Activated naive CD8-positive, alpha-beta T cell (primary cell): ENCODE data around the gene THBS2.
"Not testable (repeated sequence)": the region's sequence is repeated elsewhere in the genome, so short reads cannot be mapped to it uniquely, and the experiment has no call there.

Source experiments
- H3K27ac Mint-ChIP-seq: one replicate; pipeline ENCODE4 v1.8.0; 2021; ENCODE audit warnings: mixed read lengths
- H3K27me3 Mint-ChIP-seq: one replicate; pipeline ENCODE4 v1.8.0; 2021; ENCODE audit warnings: mixed read lengths
- H3K36me3 Mint-ChIP-seq: one replicate; pipeline ENCODE4 v1.8.0; 2021; ENCODE audit warnings: mixed read lengths
- H3K4me1 Mint-ChIP-seq: one replicate; pipeline ENCODE4 v1.8.0; 2021; ENCODE audit warnings: low read depth, mixed read lengths
- H3K4me3 Mint-ChIP-seq: one replicate; pipeline ENCODE4 v1.8.0; 2021; ENCODE audit warnings: mild to moderate bottlenecking, mixed read lengths
- H3K9me3 Mint-ChIP-seq: one replicate; pipeline ENCODE4 v1.8.0; 2021; ENCODE audit warnings: low read depth, mixed read lengths

THBS2 gene

DNA sequence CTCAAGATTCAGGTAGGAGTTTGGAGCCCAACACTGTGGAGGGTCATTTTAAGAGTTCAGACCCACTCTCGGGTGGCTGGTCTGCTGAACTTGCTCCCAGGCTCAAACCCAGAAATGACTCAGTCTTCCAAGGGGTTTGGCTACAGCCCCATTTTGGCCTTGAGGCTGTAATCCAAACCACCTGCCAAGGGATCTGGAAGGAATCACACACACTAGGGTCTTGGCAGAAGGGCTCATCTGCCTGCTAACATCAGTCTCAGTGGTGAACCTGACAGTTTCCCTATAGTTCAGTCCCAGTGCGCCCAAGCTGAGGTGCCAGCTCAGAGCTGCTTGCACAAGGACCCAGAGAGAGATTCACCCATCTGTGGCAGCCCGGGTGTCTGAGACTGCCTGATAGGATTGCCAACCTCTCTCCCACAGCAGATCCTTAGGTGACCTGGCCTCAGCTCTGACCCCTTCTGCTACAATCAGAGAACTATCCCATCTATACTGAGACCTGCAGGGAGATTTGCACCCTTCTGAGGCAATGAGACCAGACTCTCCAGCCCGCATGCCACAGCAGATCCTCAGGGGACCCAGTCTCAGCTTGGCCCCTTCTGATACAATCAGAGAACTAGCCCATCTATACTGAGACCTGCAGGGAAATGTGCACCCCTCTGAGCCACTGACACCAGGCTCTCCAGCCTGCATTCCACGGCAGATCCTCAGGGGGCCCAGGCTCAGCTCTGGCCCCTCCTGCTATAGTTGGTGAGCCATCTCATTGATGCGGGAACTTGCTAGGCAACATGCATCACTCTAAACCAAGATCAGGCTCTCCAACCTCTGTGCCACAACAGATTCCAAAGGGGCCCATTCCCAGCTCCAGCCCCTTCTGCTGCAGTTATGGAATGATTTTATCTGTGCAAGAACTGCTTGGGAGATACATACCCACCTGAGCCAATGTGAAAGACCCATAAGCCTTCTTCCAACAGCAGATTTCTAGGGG lies 48.2 kb downstream of the THBS2 start:
- Mint-ChIP-seq H3K36me3 (peaks cover 20% of the 10 kb centered on the region), H3K9me3 (peaks cover 21% of the 10 kb centered on the region), H3K27ac (no peak overlapping the region), H3K4me1 (peaks cover 2% of the 10 kb centered on the region), H3K27me3 (no peaks in the 10 kb centered on the region), H3K4me3 (no peak overlapping the region)

DNA sequence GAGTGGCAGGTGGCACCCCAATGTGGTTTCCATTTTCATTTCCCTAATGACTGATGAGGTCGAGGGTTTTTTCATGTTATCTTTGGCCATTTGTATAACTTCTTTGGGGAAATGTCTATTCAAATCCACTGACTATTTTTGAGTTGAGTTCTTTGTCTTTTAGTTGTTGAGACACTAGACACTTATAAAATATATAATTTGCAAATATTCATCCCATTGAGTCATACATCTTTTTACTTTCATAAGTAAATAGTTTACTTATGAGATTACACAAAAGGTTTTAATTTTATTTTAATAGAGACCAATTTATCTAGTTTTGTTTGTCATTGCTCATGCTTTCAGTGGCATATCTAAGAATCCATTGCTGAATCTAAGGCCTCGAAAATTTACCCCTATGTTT lies 49.5 kb downstream of the THBS2 start:
- Mint-ChIP-seq H3K27ac (no peak overlapping the region), H3K27me3 (no peaks in the 10 kb centered on the region), H3K9me3 (peaks cover 21% of the 10 kb centered on the region), H3K4me3 (no peak overlapping the region), H3K4me1 (peaks cover 2% of the 10 kb centered on the region), H3K36me3 (peaks cover 9% of the 10 kb centered on the region)

DNA sequence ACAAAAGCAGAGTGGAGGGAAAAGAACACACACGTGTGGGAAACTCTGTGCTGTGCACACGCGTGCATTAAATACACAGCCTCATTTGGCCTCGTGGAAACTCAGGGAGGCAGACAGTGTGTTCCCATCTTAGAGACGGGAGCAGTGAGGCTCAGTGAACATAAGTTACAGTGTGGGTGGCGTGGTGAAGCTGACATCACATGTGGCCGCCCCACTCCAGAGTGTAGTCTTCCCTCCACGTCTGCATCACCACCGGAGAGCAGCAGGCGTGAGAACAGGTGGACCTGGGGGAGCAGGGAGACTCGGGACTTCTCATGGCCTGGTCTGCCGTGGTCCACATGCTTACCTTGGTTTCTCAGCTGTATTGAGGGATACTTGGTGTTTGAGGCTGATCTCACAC lies 51.7 kb downstream of the THBS2 start:
- no peak overlapping the region for H3K27ac Mint-ChIP-seq
- H3K27me3 Mint-ChIP-seq, result no peaks in the 10 kb centered on the region
- no peak overlapping the region for H3K4me3 Mint-ChIP-seq
- H3K9me3 Mint-ChIP-seq, result peaks cover 7% of the 10 kb centered on the region
- H3K4me1 Mint-ChIP-seq, result no peaks in the 10 kb centered on the region
- peaks cover 6% of the 10 kb centered on the region for H3K36me3 Mint-ChIP-seq

DNA sequence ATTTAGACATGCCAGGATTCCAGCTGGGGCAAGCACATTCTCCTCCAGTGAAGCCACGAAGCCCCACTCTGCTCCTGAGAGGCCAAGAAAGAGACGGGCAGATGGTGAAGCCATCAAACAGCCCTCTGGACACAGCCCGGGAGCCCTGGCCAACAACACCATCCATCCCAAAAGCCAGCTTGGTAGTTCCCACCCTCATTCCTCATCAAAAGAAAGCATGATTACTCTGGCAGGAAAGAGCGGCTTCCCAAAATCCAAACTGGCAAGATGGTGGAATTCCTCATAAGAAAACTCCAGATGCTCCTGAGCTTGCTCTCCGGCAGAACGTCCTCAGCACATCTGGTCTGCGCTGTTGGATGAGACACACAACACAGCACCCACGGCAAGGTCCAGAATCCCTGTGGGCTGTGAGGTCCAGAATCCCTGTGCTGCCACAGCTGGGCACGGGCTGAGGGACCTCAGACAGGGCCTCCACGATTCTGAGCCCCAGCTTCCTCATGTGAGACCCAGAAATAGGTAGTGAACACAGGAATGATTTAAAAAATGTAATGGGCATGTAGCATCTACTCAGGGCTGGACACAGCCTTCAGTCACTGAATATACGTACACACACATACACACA lies 52.6 kb downstream of the THBS2 start:
- no peaks in the 10 kb centered on the region for H3K4me1 Mint-ChIP-seq
- no peaks in the 10 kb centered on the region for H3K9me3 Mint-ChIP-seq
- H3K4me3 Mint-ChIP-seq, result no peak overlapping the region
- no peaks in the 10 kb centered on the region for H3K27me3 Mint-ChIP-seq
- no peak overlapping the region for H3K27ac Mint-ChIP-seq
- H3K36me3 Mint-ChIP-seq, result peaks cover 2% of the 10 kb centered on the region

DNA sequence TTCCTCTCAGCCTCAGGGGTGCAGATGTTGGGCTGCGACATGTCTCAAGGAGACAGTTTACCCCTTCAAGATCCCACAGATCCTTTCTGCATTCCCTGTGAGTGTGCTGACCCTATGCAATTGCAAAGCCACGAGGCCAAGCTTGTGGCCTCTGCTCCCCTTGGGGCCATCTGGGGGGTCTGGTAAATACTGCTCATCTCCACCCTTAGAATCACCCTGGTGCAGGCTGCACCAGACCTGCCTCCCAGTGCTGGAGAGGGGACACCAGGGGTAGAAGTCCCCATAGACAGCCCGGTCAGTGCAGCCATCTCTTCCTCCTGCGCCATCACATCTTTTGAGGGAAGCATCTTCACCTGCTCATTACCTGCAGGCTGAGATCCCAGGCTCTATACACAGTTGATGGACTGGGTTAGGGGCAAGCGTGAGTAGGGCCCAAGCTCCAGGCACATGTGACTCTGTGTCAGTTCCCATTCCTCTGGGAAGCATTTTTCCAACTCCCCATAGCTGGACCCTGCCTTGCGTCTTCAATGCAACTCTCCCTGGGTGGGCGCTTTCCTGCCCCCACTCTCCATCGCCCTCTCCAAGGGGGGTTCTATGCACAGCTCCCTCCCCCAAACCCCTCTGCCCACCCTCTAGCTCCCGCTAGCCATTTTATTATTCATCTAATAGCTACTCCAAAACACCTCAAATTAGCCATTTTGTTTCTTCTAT lies 53.9 kb downstream of the THBS2 start:
- H3K36me3 Mint-ChIP-seq, result peaks cover 2% of the 10 kb centered on the region
- H3K4me1 Mint-ChIP-seq, result no peaks in the 10 kb centered on the region
- no peaks in the 10 kb centered on the region for H3K9me3 Mint-ChIP-seq
- H3K27ac Mint-ChIP-seq, result no peak overlapping the region
- no peaks in the 10 kb centered on the region for H3K27me3 Mint-ChIP-seq
- H3K4me3 Mint-ChIP-seq, result no peak overlapping the region

DNA sequence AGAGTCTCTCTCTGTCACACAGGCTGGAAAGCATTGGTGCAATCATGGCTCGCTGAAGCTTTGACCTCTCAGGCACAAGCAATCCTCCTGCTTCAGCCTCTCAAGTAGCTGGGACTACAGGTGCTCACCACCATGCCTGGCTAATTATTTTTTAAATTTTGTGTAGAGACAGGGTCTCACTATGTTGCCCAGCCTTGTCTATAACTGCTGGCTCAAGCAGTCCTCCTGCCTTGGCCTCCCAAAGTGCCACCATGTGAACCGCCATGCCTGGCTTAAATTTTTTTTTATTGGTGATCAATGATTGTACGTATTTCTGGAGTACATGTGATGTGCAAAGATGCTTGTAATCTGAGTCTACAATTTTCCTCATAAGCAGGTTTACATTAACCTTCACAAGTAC lies 54.8 kb downstream of the THBS2 start:
- Mint-ChIP-seq H3K4me1 (no peaks in the 10 kb centered on the region), H3K36me3 (peaks cover 2% of the 10 kb centered on the region), H3K27me3 (no peaks in the 10 kb centered on the region), H3K9me3 (no peaks in the 10 kb centered on the region), H3K4me3 (no peak overlapping the region), H3K27ac (no peak overlapping the region)

DNA sequence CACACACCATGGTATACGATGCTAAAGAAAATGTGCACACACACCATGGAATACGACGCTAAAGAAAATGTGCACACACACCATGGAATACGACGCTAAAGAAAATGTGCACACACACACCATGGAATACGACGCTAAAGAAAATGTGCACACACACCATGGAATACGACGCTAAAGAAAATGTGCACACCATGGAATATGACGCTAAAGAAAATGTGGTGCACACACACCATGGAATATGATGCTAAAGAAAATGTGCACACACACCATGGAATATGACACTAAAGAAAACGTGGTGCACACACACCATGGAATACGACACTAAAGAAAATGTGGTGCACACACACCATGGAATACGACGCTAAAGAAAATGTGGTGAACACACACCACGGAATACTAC lies 55.7 kb downstream of the THBS2 start:
- not testable (repeated sequence) for H3K27ac Mint-ChIP-seq, H3K9me3 Mint-ChIP-seq, H3K36me3 Mint-ChIP-seq, H3K4me3 Mint-ChIP-seq, H3K4me1 Mint-ChIP-seq, H3K27me3 Mint-ChIP-seq

DNA sequence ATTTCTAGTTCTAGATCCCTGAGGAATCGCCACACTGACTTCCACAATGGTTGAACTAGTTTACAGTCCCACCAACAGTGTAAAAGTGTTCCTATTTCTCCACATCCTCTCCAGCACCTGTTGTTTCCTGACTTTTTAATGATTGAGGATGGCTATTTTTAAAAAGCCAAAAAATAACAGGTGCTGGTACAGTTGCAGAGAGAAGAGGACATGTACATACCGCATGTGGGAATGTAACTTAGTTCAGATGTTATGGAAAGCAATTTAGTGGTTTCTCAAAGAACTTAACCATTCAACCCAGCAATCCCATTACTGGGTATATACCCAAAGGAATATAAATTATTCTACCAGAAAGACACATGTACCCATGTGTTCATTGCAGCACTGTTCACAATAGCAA lies 57.4 kb downstream of the THBS2 start:
- not testable (repeated sequence) for H3K36me3 Mint-ChIP-seq, H3K9me3 Mint-ChIP-seq, H3K4me1 Mint-ChIP-seq, H3K27ac Mint-ChIP-seq, H3K4me3 Mint-ChIP-seq, H3K27me3 Mint-ChIP-seq

DNA sequence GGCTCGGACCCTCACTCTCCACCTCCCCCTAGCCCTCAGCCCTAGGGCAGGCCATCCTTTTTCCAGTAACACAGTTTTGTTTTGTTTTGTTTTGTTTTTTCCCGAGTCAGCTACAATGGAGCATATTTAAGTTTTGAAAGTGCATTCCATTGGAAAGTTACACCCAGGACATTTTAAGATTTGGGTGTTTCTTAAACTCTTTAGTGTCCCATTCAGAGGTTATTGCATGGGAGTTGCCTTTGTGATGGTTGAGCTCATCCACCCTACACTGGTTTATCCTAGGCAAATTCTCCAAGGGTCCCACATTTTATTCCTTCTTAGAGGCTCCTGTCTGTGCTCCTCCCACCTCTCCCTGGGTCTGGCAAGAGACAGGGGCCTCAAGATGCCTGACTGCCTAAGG lies 58.9 kb downstream of the THBS2 start:
- no peaks in the 10 kb centered on the region for H3K27me3 Mint-ChIP-seq
- no peaks in the 10 kb centered on the region for H3K4me1 Mint-ChIP-seq
- peaks cover 2% of the 10 kb centered on the region for H3K36me3 Mint-ChIP-seq
- H3K9me3 Mint-ChIP-seq, result no peaks in the 10 kb centered on the region
- H3K4me3 Mint-ChIP-seq, result no peak overlapping the region
- no peak overlapping the region for H3K27ac Mint-ChIP-seq

DNA sequence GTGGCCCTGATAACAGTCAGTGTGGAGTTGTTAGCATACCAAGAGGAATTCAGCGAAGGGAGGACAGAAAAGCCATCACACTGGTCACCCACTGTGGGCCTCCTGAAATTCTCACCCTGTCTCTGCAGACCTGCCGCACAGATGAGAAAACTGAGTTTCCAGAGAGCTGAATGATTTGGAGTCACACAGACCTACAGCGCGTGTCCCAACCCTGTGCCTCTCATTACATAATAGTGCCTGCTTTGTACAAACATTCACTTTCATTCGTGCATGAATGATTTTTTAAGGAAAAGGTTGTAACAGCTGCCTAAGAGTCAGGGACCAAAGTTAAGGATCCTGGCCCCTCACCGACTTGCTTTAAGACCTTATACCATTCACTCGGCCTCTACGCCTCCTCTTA lies 62.7 kb downstream of the THBS2 start:
- Mint-ChIP-seq H3K9me3 (no peaks in the 10 kb centered on the region), H3K27ac (no peak overlapping the region), H3K4me3 (no peak overlapping the region), H3K27me3 (no peaks in the 10 kb centered on the region), H3K36me3 (peaks cover 2% of the 10 kb centered on the region), H3K4me1 (peaks cover 3% of the 10 kb centered on the region)

DNA sequence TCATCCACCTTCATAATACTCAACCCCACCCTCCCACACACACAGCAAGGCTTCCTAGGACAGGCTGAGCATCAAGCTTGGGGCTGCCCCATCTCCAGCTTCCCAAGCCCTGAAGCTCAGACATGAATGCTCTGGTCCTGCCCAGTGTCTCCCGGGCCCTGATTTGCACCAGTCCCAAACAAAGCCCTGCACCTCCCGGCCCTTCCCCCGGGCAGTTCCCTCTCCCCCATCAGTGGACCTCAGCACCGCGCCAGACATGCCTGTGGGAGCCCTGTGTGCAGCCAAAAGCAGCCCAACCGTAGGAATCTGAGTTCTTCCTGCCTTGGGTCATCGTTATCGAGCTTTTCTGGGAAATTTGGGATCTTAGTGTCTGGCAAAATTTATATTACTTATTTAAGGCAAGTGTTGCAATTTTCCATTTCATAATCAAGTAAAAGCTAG lies 63.5 kb downstream of the THBS2 start:
- peaks cover 3% of the 10 kb centered on the region for H3K4me1 Mint-ChIP-seq

DNA sequence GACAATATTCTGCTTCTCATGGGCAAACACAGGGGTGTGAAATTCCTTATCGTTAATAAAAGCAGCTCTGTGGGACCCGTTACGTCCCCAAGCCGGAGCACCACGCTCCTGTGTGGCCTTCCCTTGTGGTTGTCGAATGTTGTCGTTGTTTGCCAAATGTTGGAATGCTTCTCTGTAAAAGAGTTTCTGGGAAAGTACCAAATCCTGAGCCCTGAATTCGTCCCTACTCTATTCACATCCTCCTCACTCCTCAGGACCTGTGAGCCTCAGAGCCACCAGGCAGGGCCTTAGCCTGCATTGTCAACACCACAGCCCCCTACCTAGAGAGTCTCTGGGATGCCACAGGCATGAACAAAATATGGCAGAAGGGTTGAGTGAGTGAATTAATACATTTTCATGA lies 64.0 kb downstream of the THBS2 start:
- Mint-ChIP-seq H3K9me3 (no peaks in the 10 kb centered on the region), H3K4me1 (peaks cover 3% of the 10 kb centered on the region), H3K36me3 (peaks cover 1% of the 10 kb centered on the region), H3K27me3 (no peaks in the 10 kb centered on the region), H3K27ac (no peak overlapping the region), H3K4me3 (no peak overlapping the region)

More for the DNA sequence above, 63.5 kb downstream of the THBS2 start:
- no peak overlapping the region for H3K27ac Mint-ChIP-seq
- no peaks in the 10 kb centered on the region for H3K27me3 Mint-ChIP-seq
- no peak overlapping the region for H3K4me3 Mint-ChIP-seq
- H3K36me3 Mint-ChIP-seq, result peaks cover 2% of the 10 kb centered on the region
- no peaks in the 10 kb centered on the region for H3K9me3 Mint-ChIP-seq

DNA sequence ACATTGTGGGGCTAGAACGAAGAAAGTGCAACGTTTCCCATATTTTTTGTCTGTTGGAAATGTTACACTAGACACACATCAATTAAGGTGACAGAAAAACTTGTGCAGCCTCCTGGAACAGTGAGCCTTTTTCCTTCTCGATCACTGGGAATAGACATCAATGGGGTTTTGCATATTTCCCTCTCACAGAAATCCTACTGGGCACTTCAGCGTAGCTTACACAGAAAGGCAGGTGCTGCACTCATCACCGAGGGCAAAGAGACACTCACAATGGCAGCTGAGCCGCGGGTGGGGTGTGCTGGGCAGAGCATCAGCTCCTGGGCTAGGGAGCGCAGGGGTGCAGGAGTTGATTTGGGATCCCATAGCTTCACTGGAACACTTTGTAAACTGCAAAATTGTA lies 64.5 kb downstream of the THBS2 start:
- no peaks in the 10 kb centered on the region for H3K36me3 Mint-ChIP-seq
- peaks cover 3% of the 10 kb centered on the region for H3K4me1 Mint-ChIP-seq
- no peak overlapping the region for H3K4me3 Mint-ChIP-seq
- no peaks in the 10 kb centered on the region for H3K27me3 Mint-ChIP-seq
- H3K27ac Mint-ChIP-seq, result no peak overlapping the region
- no peaks in the 10 kb centered on the region for H3K9me3 Mint-ChIP-seq

DNA sequence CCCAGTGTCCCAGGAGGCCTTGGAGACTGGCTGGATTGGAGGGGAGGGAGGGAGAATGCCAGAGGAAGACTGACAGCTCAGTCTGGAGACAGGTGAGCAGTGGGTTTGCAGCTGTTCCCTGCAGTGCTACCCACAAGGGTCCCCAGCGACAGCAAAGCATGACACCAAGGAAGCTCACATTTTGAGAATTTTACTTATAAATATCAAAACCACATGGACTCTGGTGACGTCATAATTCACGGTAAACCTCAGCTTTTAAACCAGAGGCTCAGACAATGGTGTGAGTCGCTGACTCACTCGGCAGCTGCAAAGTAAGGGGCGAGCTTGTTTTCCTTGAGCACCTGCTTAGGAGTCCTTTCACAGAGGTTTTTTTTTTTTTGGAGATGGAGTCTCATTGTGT lies 65.2 kb downstream of the THBS2 start:
- H3K27ac Mint-ChIP-seq, result no peak overlapping the region
- no peak overlapping the region for H3K4me3 Mint-ChIP-seq
- no peaks in the 10 kb centered on the region for H3K27me3 Mint-ChIP-seq
- no peaks in the 10 kb centered on the region for H3K36me3 Mint-ChIP-seq
- H3K9me3 Mint-ChIP-seq, result no peaks in the 10 kb centered on the region
- peaks cover 3% of the 10 kb centered on the region for H3K4me1 Mint-ChIP-seq

DNA sequence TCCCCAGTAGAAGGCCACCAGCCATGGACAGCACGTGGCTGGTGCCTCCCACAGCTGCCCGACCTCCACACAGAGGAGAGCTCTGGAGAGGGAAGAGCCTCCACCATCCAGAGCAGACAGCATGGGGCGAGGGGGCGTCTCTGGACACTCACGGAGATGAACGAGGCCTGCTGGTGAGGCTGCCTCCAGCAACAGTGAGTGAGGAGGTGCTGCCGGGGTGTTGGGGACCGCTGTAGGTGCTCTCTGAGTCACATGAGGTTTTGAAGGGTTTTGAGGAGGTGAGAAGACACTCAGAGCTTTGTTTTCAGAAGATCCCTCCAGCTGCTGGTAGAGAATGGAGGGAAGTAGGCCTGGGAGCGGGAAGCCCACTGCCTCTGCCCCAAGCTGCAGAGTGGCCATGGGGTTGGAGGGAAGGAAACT lies 65.6 kb downstream of the THBS2 start:
- H3K27ac Mint-ChIP-seq, result no peak overlapping the region
- no peaks in the 10 kb centered on the region for H3K9me3 Mint-ChIP-seq
- no peaks in the 10 kb centered on the region for H3K27me3 Mint-ChIP-seq
- H3K4me3 Mint-ChIP-seq, result no peak overlapping the region
- peaks cover 3% of the 10 kb centered on the region for H3K4me1 Mint-ChIP-seq
- no peaks in the 10 kb centered on the region for H3K36me3 Mint-ChIP-seq
